HCT116 (cell line): ENCODE measurements around the gene SNX22. TPM values are rescaled to one million over a fixed set of nuclear protein-coding genes. Genes with fewer than 3 reads are reported as not detected.

Experiments
- ATAC-seq: fragments of 200-7000 bp; cut with Tn5 transposase; 2 replicates; pipeline ENCODE4 v1.9.1; 2020; ENCODE audit warnings: mild to moderate bottlenecking, moderate library complexity
- BruUV-seq: library from RNA; stranded (reverse); fragments of 400-500 nt; replicated peaks from 2 replicates; lab custom pipeline; 2021; lab: Mats Ljungman, UMichigan
- CTCF ChIA-PET: fragments of 300-600 bp; sonication (Branson Sonifier 250); formaldehyde crosslinking; loops from one replicate; lab custom pipeline; 2021; ENCODE audit warnings: antibody characterized with exemption; lab: Charles Lee
- POLR2A ChIA-PET: fragments of 300-600, 350-600 bp; sonication (Branson Sonifier 250); formaldehyde crosslinking; loops from one replicate; lab custom pipeline; 2021; ENCODE audit warnings: antibody characterized with exemption; lab: Charles Lee
- RAD21 ChIA-PET, 2 experiments: fragments of 300-600 bp; sonication (Branson Sonifier 250); formaldehyde crosslinking; loops; one replicate each; lab custom pipeline; 2023; ENCODE audit warnings: low total read pairs in 2 of 2; ENCODE audit not compliant: uncharacterized antibody in 2 of 2, unreplicated experiment in 2 of 2, low non-redundant PET in 1 of 2; lab: Charles Lee
- DNase-seq: peaks from one replicate; pipeline ENCODE4 v3.0.0-alpha.2; 2010; ENCODE audit warnings: low read depth, low spot score
- H2AFZ ChIP-seq: fragments of 200-600 bp; shearing (Covaris generic), sonication (generic); 2 replicates; pipeline ENCODE4 v1.6.1; 2017; ENCODE audit warnings: low read depth, mixed run types, mixed read lengths, antibody characterized with exemption, low read length; ENCODE audit not compliant: poor library complexity, severe bottlenecking
- H3K27ac ChIP-seq: 2 replicates; pipeline ENCODE4 v1.5.1; 2012; ENCODE audit warnings: low read depth, low read length
- H3K27me3 ChIP-seq: fragments of 200-600 bp; sonication (generic); 2 replicates; pipeline ENCODE4 v1.6.1; 2016; ENCODE audit warnings: mixed run types, low read length, mixed read lengths; ENCODE audit not compliant: insufficient read depth
- H3K36me3 ChIP-seq, 2 experiments: fragments of 200-500 bp in 1 of 2; fragments of 200-600 bp in 1 of 2; sonication (Bioruptor generic) in 1 of 2; sonication (generic) in 1 of 2; 2 replicates each; pipeline versions ENCODE4 v1.5.1 to v1.6.1; 2014 to 2016; ENCODE audit warnings: low read length in 2 of 2, inconsistent platforms in 1 of 2, mixed read lengths in 1 of 2, mixed run types in 1 of 2; ENCODE audit not compliant: insufficient read depth in 2 of 2, control insufficient read depth in 1 of 2
- H3K4me1 ChIP-seq, 2 experiments: fragments of 200-600 bp in 1 of 2; sonication (generic) in 1 of 2; 2 replicates each; pipeline versions ENCODE4 v1.5.1 to v1.6.1; 2012 to 2017; ENCODE audit warnings: low read length in 2 of 2, inconsistent platforms in 1 of 2, mild to moderate bottlenecking in 1 of 2, mixed read lengths in 1 of 2, mixed run types in 1 of 2, moderate library complexity in 1 of 2; ENCODE audit not compliant: insufficient read depth in 2 of 2, control insufficient read depth in 1 of 2
- H3K4me2 ChIP-seq: fragments of 200-600 bp; sonication (generic); 2 replicates; pipeline ENCODE4 v1.6.1; 2017; ENCODE audit warnings: mixed run types, low read length, mixed read lengths
- H3K4me3 ChIP-seq, 2 experiments: fragments of 200-600 bp in 1 of 2; sonication (generic) in 1 of 2; replicated peaks in 1 of 2; 2 replicates each; pipeline ENCODE4 v1.5.1; 2011 to 2016; ENCODE audit warnings: low read length in 2 of 2, control low read depth in 1 of 2, low read depth in 1 of 2, mild to moderate bottlenecking in 1 of 2, mixed read lengths in 1 of 2, mixed run types in 1 of 2
- H3K79me2 ChIP-seq: fragments of 200-600 bp; sonication (generic); 2 replicates; pipeline ENCODE4 v1.6.1; 2017; ENCODE audit warnings: mild to moderate bottlenecking, mixed run types, low read length, moderate library complexity, mixed read lengths; ENCODE audit not compliant: insufficient read depth
- H3K9ac ChIP-seq: fragments of 200-600 bp; sonication (generic); 2 replicates; pipeline ENCODE4 v1.6.1; 2016; ENCODE audit warnings: low read length, mixed read lengths
- H3K9me2 ChIP-seq: fragments of 200-600 bp; sonication (generic), shearing (Covaris generic); 2 replicates; pipeline ENCODE4 v1.6.1; 2017; ENCODE audit warnings: mixed run types, mild to moderate bottlenecking, moderate library complexity; ENCODE audit not compliant: insufficient read depth
- H3K9me3 ChIP-seq, 2 experiments: fragments of 200-500 bp in 1 of 2; fragments of 200-600 bp in 1 of 2; sonication (Bioruptor generic) in 1 of 2; sonication (generic) in 1 of 2; 2 replicates each; pipeline ENCODE4 v1.6.1; 2014 to 2017; ENCODE audit warnings: low read length in 2 of 2, mixed read lengths in 2 of 2, inconsistent platforms in 1 of 2, low read depth in 1 of 2, mild to moderate bottlenecking in 1 of 2, mixed run types in 1 of 2, moderate library complexity in 1 of 2; ENCODE audit not compliant: control insufficient read depth in 1 of 2, insufficient read depth in 1 of 2
- H4K20me1 ChIP-seq: fragments of 200-600 bp; sonication (generic), shearing (Covaris generic); 2 replicates; pipeline ENCODE4 v1.6.1; 2017; ENCODE audit warnings: mixed run types, mild to moderate bottlenecking, moderate library complexity; ENCODE audit not compliant: insufficient read depth
- CBX3 ChIP-seq: IDR thresholded peaks from 2 replicates; pipeline ENCODE4 v1.6.1; 2012; ENCODE audit warnings: low read depth
- CEBPB ChIP-seq: IDR thresholded peaks from 2 replicates; pipeline ENCODE4 v1.6.1; 2012; ENCODE audit warnings: low read depth
- EGR1 ChIP-seq: IDR thresholded peaks from 2 replicates; pipeline ENCODE4 v1.6.1; 2012; ENCODE audit warnings: low read depth
- ELF1 ChIP-seq: IDR thresholded peaks from 2 replicates; pipeline ENCODE4 v1.6.1; 2012; ENCODE audit warnings: low read depth, borderline replicate concordance
- EZH2 ChIP-seq: fragments of 200-600 bp; sonication (generic); IDR thresholded peaks from 2 replicates; pipeline ENCODE4 v1.6.1; 2017; ENCODE audit warnings: antibody characterized with exemption, mixed run types
- EZH2phosphoT487 ChIP-seq: fragments of 200-600 bp; IDR thresholded peaks from 2 replicates; pipeline ENCODE4 v1.6.1; 2018; ENCODE audit warnings: antibody characterized with exemption, borderline replicate concordance
- FOSL1 ChIP-seq: IDR thresholded peaks from 2 replicates; pipeline ENCODE4 v1.6.1; 2012; ENCODE audit warnings: low read depth
- JUND ChIP-seq: IDR thresholded peaks from 2 replicates; pipeline ENCODE4 v1.6.1; 2012
- RAD21 ChIP-seq: IDR thresholded peaks from 2 replicates; pipeline ENCODE4 v1.6.1; 2012; ENCODE audit warnings: low read depth, mild to moderate bottlenecking
- SP1 ChIP-seq: IDR thresholded peaks from 2 replicates; pipeline ENCODE4 v1.6.1; 2012; ENCODE audit warnings: low read depth
- SRF ChIP-seq: IDR thresholded peaks from 2 replicates; pipeline ENCODE4 v1.6.1; 2012; ENCODE audit warnings: low read depth
- YY1 ChIP-seq: IDR thresholded peaks from 2 replicates; pipeline ENCODE4 v1.6.1; 2011; ENCODE audit warnings: low read length, low read depth, moderate library complexity, mild to moderate bottlenecking; ENCODE audit not compliant: insufficient replicate concordance; ENCODE audit errors: extremely low read depth
- ZNF274 ChIP-seq: fragments of 200-500 bp; sonication (Bioruptor generic); IDR thresholded peaks from 2 replicates; pipeline ENCODE4 v1.6.1; 2014; ENCODE audit warnings: mild to moderate bottlenecking, low read depth, low read length, inconsistent platforms
- intact Hi-C: fragments of 100-400 bp; cut with micrococcal nuclease; formaldehyde crosslinking; loops from 2 replicates; pipeline ENCODE4 v1.10.0; 2022
- total RNA-seq: library from RNA; stranded (reverse); gene quantifications from one replicate; pipeline ENCODE4 v1.2.1, GENCODE V29; 2021; ENCODE audit not compliant: unreplicated experiment
- TF ChIP-seq, protein P1 (sequence below): IDR thresholded peaks from 2 replicates; pipeline ENCODE4 v1.6.1; 2012
- TF ChIP-seq, protein P2 (sequence below): IDR thresholded peaks from 2 replicates; pipeline ENCODE4 v1.6.1; 2011; ENCODE audit warnings: mild to moderate bottlenecking, low read length, moderate library complexity; ENCODE audit not compliant: insufficient replicate concordance; ENCODE audit errors: extremely low read depth
- TF ChIP-seq, protein P3 (sequence below): IDR thresholded peaks from 2 replicates; pipeline ENCODE4 v1.6.1; 2012; ENCODE audit warnings: low read depth
- TF ChIP-seq, protein P4 (sequence below), 3 experiments: fragments of 200-600 bp in 1 of 3; sonication (generic) in 1 of 3; IDR thresholded peaks in 2 of 3; conservative IDR thresholded peaks in 1 of 3; 2 replicates each; pipeline ENCODE4 v1.5.1; 2012 to 2017; ENCODE audit warnings: low read depth in 2 of 3, low read length in 2 of 3, antibody characterized with exemption in 1 of 3, borderline replicate concordance in 1 of 3, control low read depth in 1 of 3, mild to moderate bottlenecking in 1 of 3, mixed read lengths in 1 of 3, mixed run types in 1 of 3, moderate library complexity in 1 of 3; ENCODE audit not compliant: insufficient read depth in 1 of 3

The SNX22 gene
- total RNA-seq, 1 experiment from 2014 or later = 6.3 TPM

DNA sequence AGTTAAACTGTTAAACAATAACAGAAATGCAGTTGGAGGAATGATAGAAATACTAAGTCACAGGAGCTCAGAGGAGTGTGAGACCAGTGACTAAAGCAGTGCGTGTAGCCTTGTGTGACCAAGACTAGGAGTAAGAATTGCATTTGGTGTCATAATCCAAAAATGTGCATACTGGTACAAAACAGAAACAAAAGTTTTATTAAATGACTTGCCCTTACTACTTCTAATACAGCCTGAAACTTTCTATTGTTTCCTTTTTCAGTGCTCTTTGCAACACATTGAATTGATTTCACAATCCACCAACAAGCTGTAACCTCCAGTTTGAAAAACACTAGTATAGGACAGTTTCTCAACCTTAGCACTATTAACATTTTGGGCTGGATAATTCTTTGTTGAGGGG, 38.6 kb upstream of the SNX22 start (continued):
- TF ChIP-seq SP1 (no peak), FOSL1 (no peak), ZNF274 (no peak), CEBPB (no peak), EZH2 (no peak), CBX3 (no peak), JUND (no peak), EZH2phosphoT487 (no peak), YY1 (no peak)
- TF ChIP-seq, protein P1, sequence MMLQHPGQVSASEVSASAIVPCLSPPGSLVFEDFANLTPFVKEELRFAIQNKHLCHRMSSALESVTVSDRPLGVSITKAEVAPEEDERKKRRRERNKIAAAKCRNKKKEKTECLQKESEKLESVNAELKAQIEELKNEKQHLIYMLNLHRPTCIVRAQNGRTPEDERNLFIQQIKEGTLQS = no peak
- TF ChIP-seq, all 23 proteins: peak for 0

DNA sequence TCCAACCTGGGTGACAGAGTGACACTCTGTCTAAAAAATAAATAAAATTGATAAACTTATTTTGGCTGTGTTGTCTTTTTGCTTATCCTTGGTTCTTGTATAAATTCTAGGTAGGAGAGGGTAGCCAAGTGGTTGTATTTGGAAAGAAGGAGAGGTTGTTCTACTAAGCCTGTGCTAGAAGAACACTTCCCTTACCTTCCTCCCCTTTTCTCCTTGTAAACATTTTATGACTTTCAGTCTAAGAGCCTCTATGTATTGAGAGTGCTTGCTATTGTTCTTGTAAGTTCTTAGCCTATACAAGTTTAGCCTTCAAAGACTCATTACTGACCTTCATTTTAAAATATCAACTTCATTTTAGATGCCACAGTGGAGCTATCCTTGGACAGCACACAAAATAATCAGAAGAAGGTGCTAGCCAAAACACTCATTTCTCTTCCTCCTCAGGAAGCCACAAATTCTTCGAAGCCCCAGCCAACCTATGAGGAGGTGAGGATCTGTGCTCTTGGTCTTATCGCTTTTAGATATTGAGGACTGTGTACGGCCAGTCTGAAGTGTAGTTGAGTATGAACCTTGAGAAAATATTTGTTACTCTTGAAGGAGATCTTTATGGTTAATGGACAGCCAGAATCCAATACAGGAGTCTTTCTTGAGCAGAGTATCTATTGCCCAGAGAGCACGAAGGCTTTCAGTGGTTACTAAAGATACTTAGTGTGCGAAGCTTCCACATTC, 33.6 kb upstream of the SNX22 start:
- Histone ChIP-seq H3K36me3 (peaks cover 32 to 46% of the 10 kb centered on the region in 2 experiments; a peak in 3 of 4 replicates), H3K79me2 (no peaks in the 10 kb centered on the region; the same call in 1 of the 2 replicates), H3K9me2 (no peaks in the 10 kb centered on the region), H4K20me1 (no peaks in the 10 kb centered on the region), H3K4me1 (no peaks in the 10 kb centered on the region), H3K27ac (no peak overlapping the region), H3K9me3 (no peaks in the 10 kb centered on the region), H3K27me3 (no peaks in the 10 kb centered on the region), H3K4me3 (no peak overlapping the region), H3K9ac (no peak overlapping the region), H2AFZ (no peak overlapping the region), H3K4me2 (no peak overlapping the region)
- ATAC-seq (no peak), DNase-seq (no peak)
- no TSS peak for BruUV-seq
- POLR2A ChIA-PET = no interaction called here
- RAD21 ChIA-PET = no interaction called here
- intact Hi-C loops = no loop called here
- CTCF ChIA-PET = interaction anchor here (0.9 kb wide), 1 partner anchor 508 kb away, joined by 3 read pairs; no protein-coding TSS in a partner anchor
- TF ChIP-seq, protein P2, sequence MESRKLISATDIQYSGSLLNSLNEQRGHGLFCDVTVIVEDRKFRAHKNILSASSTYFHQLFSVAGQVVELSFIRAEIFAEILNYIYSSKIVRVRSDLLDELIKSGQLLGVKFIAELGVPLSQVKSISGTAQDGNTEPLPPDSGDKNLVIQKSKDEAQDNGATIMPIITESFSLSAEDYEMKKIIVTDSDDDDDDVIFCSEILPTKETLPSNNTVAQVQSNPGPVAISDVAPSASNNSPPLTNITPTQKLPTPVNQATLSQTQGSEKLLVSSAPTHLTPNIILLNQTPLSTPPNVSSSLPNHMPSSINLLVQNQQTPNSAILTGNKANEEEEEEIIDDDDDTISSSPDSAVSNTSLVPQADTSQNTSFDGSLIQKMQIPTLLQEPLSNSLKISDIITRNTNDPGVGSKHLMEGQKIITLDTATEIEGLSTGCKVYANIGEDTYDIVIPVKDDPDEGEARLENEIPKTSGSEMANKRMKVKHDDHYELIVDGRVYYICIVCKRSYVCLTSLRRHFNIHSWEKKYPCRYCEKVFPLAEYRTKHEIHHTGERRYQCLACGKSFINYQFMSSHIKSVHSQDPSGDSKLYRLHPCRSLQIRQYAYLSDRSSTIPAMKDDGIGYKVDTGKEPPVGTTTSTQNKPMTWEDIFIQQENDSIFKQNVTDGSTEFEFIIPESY = no peak
- no peak for TF ChIP-seq SRF
- TF ChIP-seq, protein P3, sequence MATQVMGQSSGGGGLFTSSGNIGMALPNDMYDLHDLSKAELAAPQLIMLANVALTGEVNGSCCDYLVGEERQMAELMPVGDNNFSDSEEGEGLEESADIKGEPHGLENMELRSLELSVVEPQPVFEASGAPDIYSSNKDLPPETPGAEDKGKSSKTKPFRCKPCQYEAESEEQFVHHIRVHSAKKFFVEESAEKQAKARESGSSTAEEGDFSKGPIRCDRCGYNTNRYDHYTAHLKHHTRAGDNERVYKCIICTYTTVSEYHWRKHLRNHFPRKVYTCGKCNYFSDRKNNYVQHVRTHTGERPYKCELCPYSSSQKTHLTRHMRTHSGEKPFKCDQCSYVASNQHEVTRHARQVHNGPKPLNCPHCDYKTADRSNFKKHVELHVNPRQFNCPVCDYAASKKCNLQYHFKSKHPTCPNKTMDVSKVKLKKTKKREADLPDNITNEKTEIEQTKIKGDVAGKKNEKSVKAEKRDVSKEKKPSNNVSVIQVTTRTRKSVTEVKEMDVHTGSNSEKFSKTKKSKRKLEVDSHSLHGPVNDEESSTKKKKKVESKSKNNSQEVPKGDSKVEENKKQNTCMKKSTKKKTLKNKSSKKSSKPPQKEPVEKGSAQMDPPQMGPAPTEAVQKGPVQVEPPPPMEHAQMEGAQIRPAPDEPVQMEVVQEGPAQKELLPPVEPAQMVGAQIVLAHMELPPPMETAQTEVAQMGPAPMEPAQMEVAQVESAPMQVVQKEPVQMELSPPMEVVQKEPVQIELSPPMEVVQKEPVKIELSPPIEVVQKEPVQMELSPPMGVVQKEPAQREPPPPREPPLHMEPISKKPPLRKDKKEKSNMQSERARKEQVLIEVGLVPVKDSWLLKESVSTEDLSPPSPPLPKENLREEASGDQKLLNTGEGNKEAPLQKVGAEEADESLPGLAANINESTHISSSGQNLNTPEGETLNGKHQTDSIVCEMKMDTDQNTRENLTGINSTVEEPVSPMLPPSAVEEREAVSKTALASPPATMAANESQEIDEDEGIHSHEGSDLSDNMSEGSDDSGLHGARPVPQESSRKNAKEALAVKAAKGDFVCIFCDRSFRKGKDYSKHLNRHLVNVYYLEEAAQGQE = no peak
- no peak for TF ChIP-seq ELF1
- TF ChIP-seq, protein P4, sequence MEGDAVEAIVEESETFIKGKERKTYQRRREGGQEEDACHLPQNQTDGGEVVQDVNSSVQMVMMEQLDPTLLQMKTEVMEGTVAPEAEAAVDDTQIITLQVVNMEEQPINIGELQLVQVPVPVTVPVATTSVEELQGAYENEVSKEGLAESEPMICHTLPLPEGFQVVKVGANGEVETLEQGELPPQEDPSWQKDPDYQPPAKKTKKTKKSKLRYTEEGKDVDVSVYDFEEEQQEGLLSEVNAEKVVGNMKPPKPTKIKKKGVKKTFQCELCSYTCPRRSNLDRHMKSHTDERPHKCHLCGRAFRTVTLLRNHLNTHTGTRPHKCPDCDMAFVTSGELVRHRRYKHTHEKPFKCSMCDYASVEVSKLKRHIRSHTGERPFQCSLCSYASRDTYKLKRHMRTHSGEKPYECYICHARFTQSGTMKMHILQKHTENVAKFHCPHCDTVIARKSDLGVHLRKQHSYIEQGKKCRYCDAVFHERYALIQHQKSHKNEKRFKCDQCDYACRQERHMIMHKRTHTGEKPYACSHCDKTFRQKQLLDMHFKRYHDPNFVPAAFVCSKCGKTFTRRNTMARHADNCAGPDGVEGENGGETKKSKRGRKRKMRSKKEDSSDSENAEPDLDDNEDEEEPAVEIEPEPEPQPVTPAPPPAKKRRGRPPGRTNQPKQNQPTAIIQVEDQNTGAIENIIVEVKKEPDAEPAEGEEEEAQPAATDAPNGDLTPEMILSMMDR (IDR thresholded peaks at IDR 0.05 in 2 of 3, conservative IDR thresholded peaks at IDR 0.05 in 1 of 3; ENCODE audit: borderline replicate concordance in 1 of 3, insufficient read depth in 1 of 3, low read depth in 2 of 3, low read length in 2 of 3) = no peak
- no peak for TF ChIP-seq RAD21
- no peak for TF ChIP-seq FOSL1
- no peak for TF ChIP-seq EGR1
- TF ChIP-seq CBX3 = no peak
